SJCRH30 (cell line): Measurements from ENCODE around the gene CANX. TPM values are rescaled to one million over a fixed set of nuclear protein-coding genes. Genes with fewer than 3 reads are reported as not detected.
"Not testable (repeated sequence)": the region's sequence is repeated elsewhere in the genome, so short reads cannot be mapped to it uniquely, and the experiment has no call there.

Experiments used
- DNase-seq, 2 experiments: peaks; one replicate each; pipeline ENCODE4 v3.0.0-alpha.2; 2015 to 2020
- H3K27ac ChIP-seq: fragments of 250-450 bp; sonication (Bioruptor Pico); 2 replicates; pipeline ENCODE4 v1.5.1; 2020; ENCODE audit warnings: mild to moderate bottlenecking, moderate library complexity
- H3K27me3 ChIP-seq: fragments of 250-450 bp; sonication (Bioruptor Pico); 2 replicates; pipeline ENCODE4 v1.5.1; 2020; ENCODE audit warnings: mild to moderate bottlenecking, moderate library complexity
- H3K36me3 ChIP-seq: fragments of 250-450 bp; sonication (Bioruptor Pico); 2 replicates; pipeline ENCODE4 v1.5.1; 2020; ENCODE audit warnings: mild to moderate bottlenecking, moderate library complexity
- H3K4me1 ChIP-seq: fragments of 250-450 bp; sonication (Bioruptor Pico); 2 replicates; pipeline ENCODE4 v1.5.1; 2020; ENCODE audit warnings: mild to moderate bottlenecking, moderate library complexity
- H3K4me3 ChIP-seq: fragments of 250-450 bp; sonication (Bioruptor Pico); 2 replicates; pipeline ENCODE4 v1.5.1; 2020; ENCODE audit warnings: mild to moderate bottlenecking, moderate library complexity
- H3K9me3 ChIP-seq: fragments of 250-450 bp; sonication (Bioruptor Pico); replicated peaks from 2 replicates; pipeline ENCODE4 v1.5.1; 2020; ENCODE audit warnings: mild to moderate bottlenecking, moderate library complexity
- total RNA-seq: library from RNA; depleted of rRNA; stranded (reverse); fragments of >200 nt; shearing (Covaris generic); gene quantifications from 2 replicates; pipeline ENCODE4 v1.2.3, GENCODE V29; 2014; rRNA removed

The CANX gene
- 453 and 506 TPM in 2 replicates for total RNA-seq

- no peak for DNase-seq
- Histone ChIP-seq H3K4me3 (peak within 1 kb of the TSS; percentile 90), H3K9me3 (no peaks in the 10 kb centered on the region), H3K27me3 (no peaks in the 10 kb centered on the region), H3K4me1 (no peaks in the 10 kb centered on the region), H3K36me3 (peaks cover 19% of the 10 kb centered on the region), H3K27ac (peak within 1 kb of the TSS; percentile 88)
Measured at GRCh38 chr5:179698935-179699615, at the start of gene CANX. Gene CANX, plus strand, starts transcription at chr5:179698967. Its CDS starts 6,715 bp downstream, at chr5:179705682.

- H3K36me3 ChIP-seq, H3K4me3 ChIP-seq, H3K9me3 ChIP-seq, H3K4me1 ChIP-seq, H3K27me3 ChIP-seq, H3K27ac ChIP-seq: not testable (repeated sequence)
- peak; percentile 25 to 51 for DNase-seq
Measured at GRCh38 chr5:179649166-179649703, 49.5 kb upstream of the CANX start.

- not testable (repeated sequence) for H3K9me3 ChIP-seq, H3K4me3 ChIP-seq, DNase-seq, H3K4me1 ChIP-seq, H3K27me3 ChIP-seq, H3K27ac ChIP-seq, H3K36me3 ChIP-seq
Measured at GRCh38 chr5:179650245-179650644, 48.5 kb upstream of the CANX start.

GRCh38 chr5:179653135-179653534 is 45.6 kb upstream of the CANX start:
- H3K27me3 ChIP-seq, DNase-seq, H3K27ac ChIP-seq, H3K4me3 ChIP-seq, H3K9me3 ChIP-seq, H3K36me3 ChIP-seq, H3K4me1 ChIP-seq: not testable (repeated sequence)

GRCh38 chr5:179657302-179658178 is 41.2 kb upstream of the CANX start:
- not testable (repeated sequence) for H3K9me3 ChIP-seq, H3K36me3 ChIP-seq, H3K27me3 ChIP-seq, H3K4me3 ChIP-seq, H3K27ac ChIP-seq, H3K4me1 ChIP-seq
- peak in 1 of 2 experiments; percentile 42 for DNase-seq

GRCh38 chr5:179658179-179658856 is 40.4 kb upstream of the CANX start:
- DNase-seq, result peak in 1 of 2 experiments; percentile 19
- not testable (repeated sequence) for H3K27me3 ChIP-seq, H3K4me1 ChIP-seq, H3K27ac ChIP-seq, H3K36me3 ChIP-seq, H3K9me3 ChIP-seq
- H3K4me3 ChIP-seq, result peak overlapping the region; percentile 60

- not testable (repeated sequence) for H3K9me3 ChIP-seq, H3K36me3 ChIP-seq, H3K4me1 ChIP-seq, H3K4me3 ChIP-seq, H3K27me3 ChIP-seq, H3K27ac ChIP-seq, DNase-seq
Measured at GRCh38 chr5:179661647-179662046, 37.1 kb upstream of the CANX start.

GRCh38 chr5:179668391-179668790 is 30.4 kb upstream of the CANX start:
- Histone ChIP-seq H3K4me1 (no peaks in the 10 kb centered on the region), H3K9me3 (no peaks in the 10 kb centered on the region), H3K4me3 (no peak overlapping the region), H3K27ac (no peak overlapping the region), H3K27me3 (no peaks in the 10 kb centered on the region), H3K36me3 (no peaks in the 10 kb centered on the region; the same call in 1 of the 2 replicates)
- peak; percentile 16 to 56 for DNase-seq

- no peaks in the 10 kb centered on the region for H3K27me3 ChIP-seq
- H3K4me3 ChIP-seq, result peak overlapping the region; percentile 79
- no peaks in the 10 kb centered on the region for H3K9me3 ChIP-seq
- no peaks in the 10 kb centered on the region for H3K36me3 ChIP-seq
- no peaks in the 10 kb centered on the region; the same call in 1 of the 2 replicates for H3K4me1 ChIP-seq
- peak overlapping the region; percentile 42 for H3K27ac ChIP-seq
- DNase-seq, result peak; percentile 92 to 96
Measured at GRCh38 chr5:179678223-179679013, 20.3 kb upstream of the CANX start.

GRCh38 chr5:179679014-179679674 is 19.6 kb upstream of the CANX start:
- no peak for DNase-seq
- Histone ChIP-seq H3K36me3 (no peaks in the 10 kb centered on the region), H3K9me3 (no peaks in the 10 kb centered on the region), H3K27ac (no peak overlapping the region), H3K27me3 (no peaks in the 10 kb centered on the region), H3K4me3 (no peak overlapping the region), H3K4me1 (no peaks in the 10 kb centered on the region; the same call in 1 of the 2 replicates)

GRCh38 chr5:179680014-179680779 is 18.6 kb upstream of the CANX start:
- Histone ChIP-seq H3K9me3 (no peaks in the 10 kb centered on the region), H3K27me3 (no peaks in the 10 kb centered on the region), H3K4me1 (no peaks in the 10 kb centered on the region; the same call in 1 of the 2 replicates), H3K36me3 (no peaks in the 10 kb centered on the region), H3K4me3 (no peak overlapping the region), H3K27ac (no peak overlapping the region)
- DNase-seq, result no peak

GRCh38 chr5:179680780-179681401 is 17.9 kb upstream of the CANX start, which contains the start of gene CBY3:
Gene CBY3, minus strand, starts transcription at chr5:179681034. Its CDS starts 116 bp downstream, at chr5:179680918.
- Histone ChIP-seq H3K4me1 (no peaks in the 10 kb centered on the region; the same call in 1 of the 2 replicates), H3K27ac (no peak within 1 kb of the TSS), H3K36me3 (no peaks in the 10 kb centered on the region), H3K27me3 (no peaks in the 10 kb centered on the region), H3K9me3 (no peaks in the 10 kb centered on the region), H3K4me3 (no peak within 1 kb of the TSS)
- no peak for DNase-seq

- H3K4me1 ChIP-seq, H3K27me3 ChIP-seq, H3K4me3 ChIP-seq, H3K9me3 ChIP-seq, DNase-seq, H3K27ac ChIP-seq, H3K36me3 ChIP-seq: not testable (repeated sequence)
Measured at GRCh38 chr5:179689212-179689611, 9.6 kb upstream of the CANX start.
